ENCODE measurements around the gene STRIT1.
"Not testable (repeated sequence)": the region's sequence is repeated elsewhere in the genome, so short reads cannot be mapped to it uniquely, and the experiment has no call there.

GRCh38 chr3:155276089-155276488 is 17.4 kb downstream of the STRIT1 start:
- not testable (repeated sequence) for TF ChIP-seq CTCF, POLR2A, POLR2AphosphoS5 (IDR thresholded peaks at IDR 0.05)
